ENCODE measurements around the gene MEX3D.

DNA sequence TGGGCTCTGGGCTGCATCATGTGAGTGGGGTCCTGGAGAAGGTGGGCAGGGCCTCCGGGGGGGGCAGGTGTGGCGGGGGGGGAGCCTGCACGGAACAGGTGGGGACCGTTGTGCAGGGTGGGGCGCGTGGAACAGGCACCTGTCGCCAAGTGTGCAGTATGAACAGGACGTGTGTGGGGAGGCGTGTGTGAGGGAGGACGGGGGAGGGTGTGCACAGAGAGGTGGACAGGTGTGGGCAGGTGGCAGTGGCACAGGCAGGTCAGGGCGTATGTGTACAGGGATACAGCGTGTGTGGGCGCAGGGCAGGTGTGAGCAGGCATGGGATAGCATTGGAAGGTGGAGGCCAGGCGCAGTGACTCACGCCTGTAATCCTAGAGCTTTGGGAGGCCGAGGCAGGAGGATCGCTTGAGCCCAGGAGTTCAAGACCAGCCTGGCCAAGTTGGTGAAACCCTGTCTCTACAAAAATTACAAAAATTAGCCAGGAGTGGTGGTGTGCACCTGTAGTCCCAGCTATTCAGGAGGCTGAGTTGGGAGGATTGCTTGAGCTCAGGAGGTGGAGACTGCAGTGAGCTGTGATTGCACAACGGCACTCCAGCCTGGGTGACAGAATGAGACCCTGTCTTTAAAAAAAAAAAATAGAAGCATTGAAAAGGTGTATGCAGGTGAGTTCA is 41.0 kb downstream of the MEX3D start:
- TF ChIP-seq, protein P1, sequence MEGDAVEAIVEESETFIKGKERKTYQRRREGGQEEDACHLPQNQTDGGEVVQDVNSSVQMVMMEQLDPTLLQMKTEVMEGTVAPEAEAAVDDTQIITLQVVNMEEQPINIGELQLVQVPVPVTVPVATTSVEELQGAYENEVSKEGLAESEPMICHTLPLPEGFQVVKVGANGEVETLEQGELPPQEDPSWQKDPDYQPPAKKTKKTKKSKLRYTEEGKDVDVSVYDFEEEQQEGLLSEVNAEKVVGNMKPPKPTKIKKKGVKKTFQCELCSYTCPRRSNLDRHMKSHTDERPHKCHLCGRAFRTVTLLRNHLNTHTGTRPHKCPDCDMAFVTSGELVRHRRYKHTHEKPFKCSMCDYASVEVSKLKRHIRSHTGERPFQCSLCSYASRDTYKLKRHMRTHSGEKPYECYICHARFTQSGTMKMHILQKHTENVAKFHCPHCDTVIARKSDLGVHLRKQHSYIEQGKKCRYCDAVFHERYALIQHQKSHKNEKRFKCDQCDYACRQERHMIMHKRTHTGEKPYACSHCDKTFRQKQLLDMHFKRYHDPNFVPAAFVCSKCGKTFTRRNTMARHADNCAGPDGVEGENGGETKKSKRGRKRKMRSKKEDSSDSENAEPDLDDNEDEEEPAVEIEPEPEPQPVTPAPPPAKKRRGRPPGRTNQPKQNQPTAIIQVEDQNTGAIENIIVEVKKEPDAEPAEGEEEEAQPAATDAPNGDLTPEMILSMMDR (IDR thresholded peaks at IDR 0.05): no peak
- no peak for TF ChIP-seq POLR2A (IDR thresholded peaks at IDR 0.05)
- TF ChIP-seq EP300 (IDR thresholded peaks at IDR 0.05): no peak

Measured in ovary (tissue), 3 donors.